ENCODE results near the gene UQCRH. TPM values are rescaled to one million over a fixed set of nuclear protein-coding genes. Genes with fewer than 3 reads are reported as not detected.

UQCRH gene
- total and polyA plus RNA-seq, 2 of the 8 experiments (the other 6 are each of a cell fraction or from before 2014, with no cell fraction given), result 626 to 1,112 TPM

GRCh38 chr1:46310321-46310720, 6.8 kb downstream of the UQCRH start:
- 99% methylated on average over 4 of the region's 4 CpGs; no CpG with 5 or more reads in 1 of the 2 experiments for WGBS, 2 experiments (ENCODE audit: extremely low coverage in 1 of 2, insufficient coverage in 1 of 2, insufficient read length in 1 of 2, insufficient replicate concordance in 2 of 2, low coverage in 1 of 2, low lambda C conversion rate in 2 of 2, missing lambda C conversion rate in 1 of 2)
- Histone ChIP-seq H2BK12ac (ENCODE audit: low read depth, low read length) (no peak overlapping the region), H3K23me2 (ENCODE audit: low read depth, low read length) (no peaks in the 10 kb centered on the region), H3K79me1 (ENCODE audit: low read depth, low read length) (no peaks in the 10 kb centered on the region), H3K23ac (ENCODE audit: insufficient read length) (no peak overlapping the region), H3K27ac (ENCODE audit: low read depth, low read length) (no peak overlapping the region), H4K8ac (ENCODE audit: extremely low read depth, insufficient read depth, low read length) (no peak overlapping the region), H3K14ac (ENCODE audit: insufficient read length) (no peak overlapping the region), H3K27me3 (replicated peaks in 1 of 4; ENCODE audit: control insufficient read depth in 3 of 4, extremely low read depth in 1 of 4, insufficient read depth in 3 of 4, low read length in 3 of 4) (no peaks in the 10 kb centered on the region), H2BK5ac (ENCODE audit: low read depth, low read length) (no peak overlapping the region), H4K5ac (ENCODE audit: insufficient read length, low read depth, low read length) (no peak overlapping the region), H3K9ac (replicated peaks in 1 of 4; ENCODE audit: extremely low read depth in 1 of 4, low read depth in 3 of 4, low read length in 3 of 4) (no peak overlapping the region), H3K56ac (replicated peaks; ENCODE audit: insufficient read length, low read depth, low read length) (no peak overlapping the region), H3K4ac (replicated peaks; ENCODE audit: insufficient read length, low read depth, low read length) (no peak overlapping the region), H3K4me2 (ENCODE audit: insufficient read depth in 1 of 2, low read depth in 2 of 2, low read length in 2 of 2) (no peak overlapping the region), H3K4me3 (ENCODE audit: extremely low read depth in 1 of 4, insufficient read depth in 2 of 4, low read depth in 3 of 4, low read length in 4 of 4) (no peak overlapping the region), H2BK15ac (ENCODE audit: low read length) (no peak overlapping the region), H3K18ac (ENCODE audit: extremely low read depth, low read length) (no peak overlapping the region), H2BK20ac (ENCODE audit: low read length) (no peak overlapping the region), H2BK120ac (replicated peaks; ENCODE audit: low read depth, low read length) (no peak overlapping the region), H4K20me1 (replicated peaks in 1 of 2; ENCODE audit: control insufficient read depth in 1 of 2, insufficient read depth in 2 of 2, low read length in 2 of 2) (peaks cover 13 to 16% of the 10 kb centered on the region in 2 experiments), H3K36me3 (ENCODE audit: control insufficient read depth in 2 of 4, insufficient read depth in 4 of 4, low read length in 3 of 4) (peaks cover 20 to 71% (median 44%) of the 10 kb centered on the region in 4 experiments), H3K9me3 (ENCODE audit: insufficient read depth in 2 of 2, low read depth in 1 of 2, low read length in 1 of 2) (no peaks in the 10 kb centered on the region), H4K91ac (replicated peaks; ENCODE audit: insufficient read length, low read length) (no peak overlapping the region), H3K79me2 (ENCODE audit: control insufficient read depth in 1 of 2, insufficient read depth in 2 of 2, low read length in 2 of 2) (peaks cover 26 to 45% of the 10 kb centered on the region in 2 experiments), H3K4me1 (replicated peaks in 1 of 4; ENCODE audit: control insufficient read depth in 3 of 4, insufficient read depth in 4 of 4, low read length in 3 of 4) (peaks cover 0 to 10% (median 8%) of the 10 kb centered on the region in 4 experiments; a peak in 6 of 7 replicates), H2AFZ (ENCODE audit: low read length) (no peak overlapping the region), H2AK5ac (ENCODE audit: low read depth, low read length) (no peak overlapping the region)
- CTCF ChIA-PET (ENCODE audit: partially characterized antibody), result interaction anchor here (0.6 to 1.7 kb wide), 6 partner anchors 23 to 1256 kb away, joined by 3 to 5 read pairs (median 4); partner anchors contain the start of gene NSUN4
- no peak for DNase-seq (ENCODE audit: low read depth in 1 of 2, low spot score in 2 of 2)
- no peak for FAIRE-seq
- POLR2A ChIA-PET (ENCODE audit: partially characterized antibody), result interaction anchor here (1.6 to 6.1 kb wide), 7 partner anchors 7 to 33 kb away, joined by 5 to 70 read pairs (median 17); partner anchors contain the start of genes LRRC41, NSUN4 and UQCRH
- TF ChIP-seq CBX5 (IDR thresholded peaks at IDR 0.05; ENCODE audit: low read depth, low read length) (no peak), KDM1A (IDR thresholded peaks at IDR 0.05; ENCODE audit: borderline replicate concordance, low read length) (no peak), EP300 (IDR thresholded peaks at IDR 0.05; ENCODE audit: borderline replicate concordance in 1 of 2, low read depth in 2 of 2, low read length in 2 of 2) (no peak), SIX5 (IDR thresholded peaks at IDR 0.05; ENCODE audit: low read depth, low read length) (no peak), MAX (IDR thresholded peaks at IDR 0.05) (no peak), CBX8 (IDR thresholded peaks at IDR 0.05; ENCODE audit: borderline replicate concordance, low read depth, low read length) (no peak), CTBP2 (IDR thresholded peaks at IDR 0.05; ENCODE audit: borderline replicate concordance, insufficient read depth, insufficient read length, low read length) (no peak), SIN3A (conservative IDR thresholded peaks at IDR 0.05 in 1 of 2, IDR thresholded peaks at IDR 0.05 in 1 of 2; ENCODE audit: low read depth in 1 of 2, low read length in 2 of 2) (no peak), RXRA (IDR thresholded peaks at IDR 0.05; ENCODE audit: insufficient read depth, low read depth, low read length) (no peak), RBBP5 (IDR thresholded peaks at IDR 0.05; ENCODE audit: borderline replicate concordance, low read depth, low read length) (no peak), GTF2F1 (IDR thresholded peaks at IDR 0.05; ENCODE audit: borderline replicate concordance, low read depth, low read length) (no peak), BCL11A (IDR thresholded peaks at IDR 0.05; ENCODE audit: low read depth in 2 of 2, low read length in 2 of 2) (no peak), YY1 (IDR thresholded peaks at IDR 0.05; ENCODE audit: low read depth, low read length) (no peak)
